HepG2 (cell line): ENCODE measurements around the gene TMEM134. TPM values are rescaled to one million over a fixed set of nuclear protein-coding genes. Genes with fewer than 3 reads are reported as not detected.

ENCODE experiments used
- ATAC-seq: fragments of 200-7000 bp; cut with Tn5 transposase; 3 replicates; pipeline ENCODE4 v1.9.1; 2020; ENCODE audit warnings: mild to moderate bottlenecking, moderate library complexity
- BruUV-seq: library from RNA; stranded (reverse); fragments of 400-500 nt; replicated peaks from 2 replicates; lab custom pipeline; 2021; lab: Mats Ljungman, UMichigan
- CTCF ChIA-PET: fragments of 300-600 bp; formaldehyde crosslinking; extraction: SDS; loops from one replicate; lab custom pipeline; 2021; ENCODE audit warnings: low total read pairs, inconsistent platforms, low intra/inter-chr PET ratio; lab: Yijun Ruan, JAX
- POLR2A ChIA-PET: fragments of 350-600 bp; sonication (Branson Sonifier 250); formaldehyde crosslinking; loops from one replicate; lab custom pipeline; 2020; ENCODE audit warnings: antibody characterized with exemption, inconsistent platforms; lab: Yijun Ruan, JAX
- DNase-seq: peaks from one replicate; pipeline ENCODE4 v3.0.0-alpha.2; 2015; ENCODE audit warnings: low spot score
- FAIRE-seq: peaks from 3 replicates; lab custom pipeline; 2011; peaks lifted over from hg19 to GRCh38; lab: Jason Lieb, UNC
- H2AFZ ChIP-seq: one replicate; pipeline ENCODE4 v1.6.1; 2011; ENCODE audit warnings: low read length, inconsistent platforms
- H3K27ac ChIP-seq: fragments of 300-600 bp; 3 replicates; pipeline ENCODE4 v1.8.0; 2011; ENCODE audit warnings: mixed run types, mild to moderate bottlenecking, mixed read lengths, low read length, inconsistent platforms; ENCODE audit not compliant: insufficient read depth; ENCODE audit errors: extremely low read length
- H3K27me3 ChIP-seq, 2 experiments: fragments of 200-600 bp in 1 of 2; 2 replicates in 1 of 2; 3 replicates in 1 of 2; pipeline versions ENCODE4 v1.6.0 to v1.8.0; 2011; ENCODE audit warnings: low read length in 2 of 2, mild to moderate bottlenecking in 2 of 2, moderate library complexity in 2 of 2, inconsistent platforms in 1 of 2; ENCODE audit not compliant: insufficient read depth in 2 of 2, control insufficient read depth in 1 of 2
- H3K36me3 ChIP-seq, 2 experiments: fragments of 200-600 bp in 1 of 2; replicated peaks in 1 of 2; 2 replicates in 1 of 2; 3 replicates in 1 of 2; pipeline versions ENCODE4 v1.5.1 to v1.8.0; 2011; ENCODE audit warnings: low read length in 2 of 2, inconsistent platforms in 1 of 2; ENCODE audit not compliant: insufficient read depth in 2 of 2, control insufficient read depth in 1 of 2
- H3K4me1 ChIP-seq: 2 replicates; pipeline ENCODE4 v1.5.1; 2012; ENCODE audit warnings: low read length, inconsistent platforms; ENCODE audit not compliant: insufficient read depth
- H3K4me2 ChIP-seq: 2 replicates; pipeline ENCODE4 v1.6.0; 2011; ENCODE audit warnings: low read depth, low read length, inconsistent platforms
- H3K4me3 ChIP-seq, 3 experiments: fragments of 200-600 bp in 1 of 3; sonication (generic), shearing (Covaris generic) in 1 of 3; replicated peaks in 1 of 3; 2 replicates each; pipeline ENCODE4 v1.5.1; 2011 to 2016; ENCODE audit warnings: low read length in 3 of 3, inconsistent platforms in 2 of 3, low read depth in 2 of 3, mild to moderate bottlenecking in 2 of 3, control low read depth in 1 of 3, mixed read lengths in 1 of 3; ENCODE audit not compliant: insufficient read depth in 1 of 3
- H3K79me2 ChIP-seq: one replicate; pipeline ENCODE4 v1.6.1; 2011; ENCODE audit warnings: low read length, inconsistent platforms; ENCODE audit not compliant: insufficient read depth
- H3K9ac ChIP-seq: 2 replicates; pipeline ENCODE4 v1.6.0; 2011; ENCODE audit warnings: mild to moderate bottlenecking, low read depth, low read length, inconsistent platforms; ENCODE audit not compliant: insufficient read depth
- H3K9me3 ChIP-seq: 2 replicates; pipeline ENCODE4 v1.5.1; 2012; ENCODE audit warnings: mild to moderate bottlenecking, low read length
- H4K20me1 ChIP-seq: 2 replicates; pipeline ENCODE4 v1.6.0; 2011; ENCODE audit warnings: inconsistent platforms, mild to moderate bottlenecking, low read length, moderate library complexity; ENCODE audit not compliant: insufficient read depth
- ELF3 ChIP-seq: IDR thresholded peaks from 2 replicates; pipeline ENCODE4 v1.6.1; 2016; ENCODE audit warnings: missing genetic modification reagents, missing compliant biosample characterization
- ETV6 ChIP-seq: sonication (generic); formaldehyde crosslinking; conservative IDR thresholded peaks from 2 replicates; pipeline ENCODE4 v1.4.0; 2020; ENCODE audit warnings: missing genetic modification reagents
- FOXC1 ChIP-seq: sonication (generic); formaldehyde crosslinking; IDR thresholded peaks from 2 replicates; pipeline ENCODE4 v1.8.0; 2022; ENCODE audit warnings: mild to moderate bottlenecking, missing genetic modification reagents, borderline replicate concordance
- ZNF276 ChIP-seq: sonication (generic); formaldehyde crosslinking; IDR thresholded peaks from 2 replicates; pipeline ENCODE4 v1.4.0; 2020; ENCODE audit warnings: mild to moderate bottlenecking, low read depth, missing genetic modification reagents
- ZNF281 ChIP-seq: sonication (generic); formaldehyde crosslinking; IDR thresholded peaks from 2 replicates; pipeline ENCODE4 v1.4.0; 2020; ENCODE audit warnings: missing genetic modification reagents, borderline replicate concordance
- ZNF557 ChIP-seq: sonication (generic); formaldehyde crosslinking; IDR thresholded peaks from 2 replicates; pipeline ENCODE4 v1.4.0; 2020; ENCODE audit warnings: missing genetic modification reagents
- WGBS: methylation state at CpG from one replicate; pipeline ENCODE4 v1.1.6; 2017; ENCODE audit warnings: low lambda C conversion rate; 5-methylcytosine and 5-hydroxymethylcytosine counted together
- in situ Hi-C: cut with HindIII; loops from 2 replicates; pipeline ENCODE4 v1.10.0; 2017; ENCODE audit warnings: low pct_unique_long_range_greater_than_20kb; ENCODE audit not compliant: extremely low pct_ligation_motif_present
- intact Hi-C: fragments of 100-400 bp; cut with micrococcal nuclease; formaldehyde crosslinking; loops from one replicate; pipeline ENCODE4 v1.10.0; 2022; ENCODE audit not compliant: unreplicated experiment
- polyA plus RNA-seq, 8 experiments: library from polyadenylated mRNA; depleted of rRNA in 3 of 8; stranded (reverse) in 7 of 8; unstranded in 1 of 8; fragments of >200 nt; fragmentation: Illumina TruSeq in 4 of 8; extraction: Trizol in 4 of 8; gene quantifications; 2 replicates each; pipeline versions ENCODE4 v1.2.1 to v1.2.3, GENCODE V29; 2011 to 2016; ENCODE audit warnings: low read depth in 4 of 8, missing spikeins in 1 of 8, mixed read lengths in 1 of 8; ENCODE audit not compliant: insufficient read depth in 1 of 8
- total RNA-seq, 5 experiments: library from RNA; depleted of rRNA; stranded (reverse); fragments of >200 nt; fragmentation: Illumina TruSeq; extraction: Trizol; gene quantifications; 2 replicates each; pipeline ENCODE4 v1.2.3, GENCODE V29; 2016; ENCODE audit warnings: low read depth in 1 of 5

TMEM134 gene
- total and polyA plus RNA-seq, 2 of the 13 experiments (the other 11 are each of a cell fraction or from before 2014, with no cell fraction given): 6.9 to 26.9 TPM

- TF ChIP-seq ELF3: no peak
- TF ChIP-seq ZNF557 (CRISPR knock-in tag): 0 out of 2 replicates have a peak, but pooled peaks have one; percentile 8
Measured at GRCh38 chr11:67469508-67469811, 409 bp upstream of the TMEM134 start (continued).

GRCh38 chr11:67468456-67468758, 644 bp downstream of the TMEM134 start:
- Histone ChIP-seq H3K4me2 (peak overlapping the region; percentile 97), H3K27ac (peak overlapping the region; percentile 56)
- intact Hi-C loops: no loop called here

More at GRCh38 chr11:67468456-67468758, 644 bp downstream of the TMEM134 start:
- DNase-seq: no peak
- ATAC-seq: peak; percentile 5
- H3K4me1 ChIP-seq: peaks cover 69% of the 10 kb centered on the region
- ChIA-PET POLR2A (interaction anchor here (0.7 to 2.0 kb wide), 13 partner anchors 8 to 229 kb away, joined by 3 to 22 read pairs (median 4); partner anchors contain the start of genes AIP, POLD4, PPP1CA and PTPRCAP), CTCF (no interaction called here)
- H3K9me3 ChIP-seq: no peaks in the 10 kb centered on the region
- no TSS peak for BruUV-seq
- no peak overlapping the region for H2AFZ ChIP-seq
- peak overlapping the region; percentile 81 to 87 (median 81) for H3K4me3 ChIP-seq
- no peaks in the 10 kb centered on the region for H3K36me3 ChIP-seq
- FAIRE-seq: no peak
- TF ChIP-seq FOXC1 (CRISPR knock-in tag) (0 out of 2 replicates have a peak, but pooled peaks have one; percentile 38), ETV6 (CRISPR knock-in tag) (no peak), ZNF281 (CRISPR knock-in tag) (no peak), ZNF276 (0 out of 2 replicates have a peak, but pooled peaks have one; percentile 2)
- 0% methylated on average over 2 of the region's 6 CpGs for WGBS
- no peaks in the 10 kb centered on the region for H3K27me3 ChIP-seq
- no peaks in the 10 kb centered on the region for H4K20me1 ChIP-seq
- in situ Hi-C loops: loop anchor here (5.0 kb wide), 1 partner anchor 66 kb away; the partner anchor contains the start of genes PPP1CA and TBC1D10C
- no peaks in the 10 kb centered on the region for H3K79me2 ChIP-seq
- H3K9ac ChIP-seq: peak overlapping the region; percentile 71
